ENCODE measurements around the gene FN3KRP.

DNA sequence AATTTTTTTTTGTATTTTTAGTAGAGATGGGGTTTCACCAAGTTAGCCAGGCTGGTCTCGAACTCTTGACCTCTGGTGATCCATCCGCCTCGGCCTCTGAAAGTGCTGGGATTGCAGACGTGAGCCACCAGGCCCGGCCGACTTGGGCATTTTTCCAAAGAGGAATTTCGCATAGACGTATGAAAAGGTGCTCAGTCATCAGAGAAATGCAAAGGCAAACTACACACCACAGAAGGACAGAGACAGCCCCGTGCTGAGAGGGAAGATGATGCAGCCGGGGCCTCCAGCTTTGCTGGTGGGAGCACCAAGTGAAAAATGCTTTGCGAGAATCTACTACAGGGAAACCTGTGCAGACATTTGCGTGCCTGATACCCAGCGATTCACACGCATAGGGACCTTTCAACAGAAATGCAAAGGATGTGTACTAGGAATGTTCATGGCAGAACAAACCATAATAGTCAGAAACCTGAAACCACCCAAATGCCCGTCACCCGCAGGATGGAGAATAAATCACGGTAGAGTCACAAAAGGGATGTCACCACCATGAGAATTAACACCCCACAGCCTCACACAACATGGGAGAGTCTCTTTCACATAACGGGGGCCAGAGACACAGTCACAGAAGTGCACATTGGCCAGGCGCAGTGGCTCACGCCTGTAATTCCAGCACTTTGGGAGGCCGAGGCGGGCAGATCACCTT lies 23.2 kb upstream of the FN3KRP start:
- TF ChIP-seq, protein P1, sequence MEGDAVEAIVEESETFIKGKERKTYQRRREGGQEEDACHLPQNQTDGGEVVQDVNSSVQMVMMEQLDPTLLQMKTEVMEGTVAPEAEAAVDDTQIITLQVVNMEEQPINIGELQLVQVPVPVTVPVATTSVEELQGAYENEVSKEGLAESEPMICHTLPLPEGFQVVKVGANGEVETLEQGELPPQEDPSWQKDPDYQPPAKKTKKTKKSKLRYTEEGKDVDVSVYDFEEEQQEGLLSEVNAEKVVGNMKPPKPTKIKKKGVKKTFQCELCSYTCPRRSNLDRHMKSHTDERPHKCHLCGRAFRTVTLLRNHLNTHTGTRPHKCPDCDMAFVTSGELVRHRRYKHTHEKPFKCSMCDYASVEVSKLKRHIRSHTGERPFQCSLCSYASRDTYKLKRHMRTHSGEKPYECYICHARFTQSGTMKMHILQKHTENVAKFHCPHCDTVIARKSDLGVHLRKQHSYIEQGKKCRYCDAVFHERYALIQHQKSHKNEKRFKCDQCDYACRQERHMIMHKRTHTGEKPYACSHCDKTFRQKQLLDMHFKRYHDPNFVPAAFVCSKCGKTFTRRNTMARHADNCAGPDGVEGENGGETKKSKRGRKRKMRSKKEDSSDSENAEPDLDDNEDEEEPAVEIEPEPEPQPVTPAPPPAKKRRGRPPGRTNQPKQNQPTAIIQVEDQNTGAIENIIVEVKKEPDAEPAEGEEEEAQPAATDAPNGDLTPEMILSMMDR (IDR thresholded peaks at IDR 0.05) = no peak
- TF ChIP-seq POLR2A (IDR thresholded peaks at IDR 0.05) = no peak
